A549 (cell line): ENCODE data around the gene SGIP1. TPM values are rescaled to one million over a fixed set of nuclear protein-coding genes. Genes with fewer than 3 reads are reported as not detected.

Source experiments
- ATAC-seq, 2 experiments: fragments of 200-7000 bp in 1 of 2; fragments of >200 bp in 1 of 2; cut with Nextera tagmentation in 1 of 2; cut with Tn5 transposase in 1 of 2; 3 replicates each; pipeline versions ENCODE4 v1.8.0 to v1.9.1; 2018 to 2020; ENCODE audit warnings: mild to moderate bottlenecking in 1 of 2, moderate library complexity in 1 of 2
- CTCF ChIA-PET: fragments of 300-600 bp; sonication (Branson Sonifier 250); formaldehyde crosslinking; extraction: SDS; loops from one replicate; lab custom pipeline; 2021; ENCODE audit warnings: antibody characterized with exemption, inconsistent platforms; lab: Yijun Ruan, JAX
- POLR2A ChIA-PET: fragments of 350-600 bp; formaldehyde crosslinking; extraction: SDS; loops from one replicate; lab custom pipeline; 2021; ENCODE audit warnings: antibody characterized with exemption, inconsistent platforms; lab: Yijun Ruan, JAX
- DNase-seq, 2 experiments: peaks; one replicate each; pipeline versions ENCODE4 v3.0.0 to v3.0.0-alpha.2; 2011 to 2016; ENCODE audit warnings: low read depth in 1 of 2, low spot score in 1 of 2
- FAIRE-seq: peaks from 2 replicates; lab custom pipeline; 2011; peaks lifted over from hg19 to GRCh38; lab: Jason Lieb, UNC
- H3K27ac ChIP-seq, 2 experiments: fragments of >200 bp; sonication (Bioruptor Twin); formaldehyde crosslinking; 3 replicates each; pipeline ENCODE4 v1.5.1; 2016 to 2017
- H3K4me1 ChIP-seq: fragments of >200 bp; sonication (Bioruptor Twin); formaldehyde crosslinking; 3 replicates; pipeline ENCODE4 v1.6.1; 2016
- H3K4me2 ChIP-seq: fragments of >200 bp; sonication (Bioruptor Twin); formaldehyde crosslinking; 3 replicates; pipeline ENCODE4 v1.6.1; 2016
- H3K4me3 ChIP-seq: fragments of >200 bp; sonication (Bioruptor Twin); formaldehyde crosslinking; 3 replicates; pipeline ENCODE4 v1.5.1; 2016
- H3K9me3 ChIP-seq: fragments of >200 bp; sonication (Bioruptor Twin); formaldehyde crosslinking; 3 replicates; pipeline ENCODE4 v1.6.1; 2016
- CEBPB ChIP-seq, 2 experiments: fragments of >200 bp in 1 of 2; sonication (Bioruptor Twin) in 1 of 2; formaldehyde crosslinking in 1 of 2; IDR thresholded peaks; 2 replicates each; pipeline ENCODE4 v1.6.1; 2012 to 2016
- CHD2 ChIP-seq: fragments of 150-350 bp; IDR thresholded peaks from 2 replicates; pipeline ENCODE4 v1.6.1; 2014; ENCODE audit warnings: low read length; ENCODE audit not compliant: partially characterized antibody
- E2F6 ChIP-seq: IDR thresholded peaks from 2 replicates; pipeline ENCODE4 v1.6.1; 2012; ENCODE audit warnings: low read depth, borderline replicate concordance
- EHF ChIP-seq: fragments of 250-450 bp; sonication (Bioruptor Pico); IDR thresholded peaks from 2 replicates; pipeline ENCODE4 v1.5.0; 2020; ENCODE audit warnings: mild to moderate bottlenecking
- EHMT2 ChIP-seq: fragments of 200-600 bp; sonication (generic); IDR thresholded peaks from 2 replicates; pipeline ENCODE4 v1.6.1; 2016; ENCODE audit warnings: antibody characterized with exemption, low read depth, mild to moderate bottlenecking, moderate library complexity
- ESRRA ChIP-seq: fragments of 150-350 bp; IDR thresholded peaks from 2 replicates; pipeline ENCODE4 v1.6.1; 2014; ENCODE audit warnings: mild to moderate bottlenecking, low read length, borderline replicate concordance
- FOSL2 ChIP-seq, 2 experiments: fragments of 450-650 bp in 1 of 2; fragments of >200 bp in 1 of 2; sonication (Bioruptor Twin) in 1 of 2; formaldehyde crosslinking; IDR thresholded peaks; 2 replicates each; pipeline versions ENCODE4 v1.5.0 to v1.6.1; 2016 to 2020; ENCODE audit warnings: mild to moderate bottlenecking in 1 of 2, moderate library complexity in 1 of 2
- HDAC2 ChIP-seq: fragments of 200-600 bp; sonication (generic); IDR thresholded peaks from 2 replicates; pipeline ENCODE4 v1.6.1; 2016
- HOXA7 ChIP-seq: fragments of 250-450 bp; sonication (Bioruptor Pico); IDR thresholded peaks from 2 replicates; pipeline ENCODE4 v1.5.0; 2020; ENCODE audit warnings: mild to moderate bottlenecking, moderate library complexity
- HOXB5 ChIP-seq: fragments of 250-450 bp; sonication (Bioruptor Pico); IDR thresholded peaks from 2 replicates; pipeline ENCODE4 v1.5.0; 2020; ENCODE audit warnings: mild to moderate bottlenecking, moderate library complexity
- JUNB ChIP-seq: fragments of >200 bp; sonication (Bioruptor Twin); formaldehyde crosslinking; IDR thresholded peaks from 2 replicates; pipeline ENCODE4 v1.6.1; 2016
- KDM1A ChIP-seq: fragments of 200-600 bp; sonication (generic); IDR thresholded peaks from 2 replicates; pipeline ENCODE4 v1.6.1; 2016; ENCODE audit warnings: low read depth, mild to moderate bottlenecking
- MAZ ChIP-seq: fragments of 150-350 bp; IDR thresholded peaks from 2 replicates; pipeline ENCODE4 v1.6.1; 2014; ENCODE audit warnings: antibody characterized with exemption, low read depth, low read length, borderline replicate concordance
- NFE2L2 ChIP-seq: fragments of 150-350 bp; conservative IDR thresholded peaks from 2 replicates; pipeline ENCODE4 v1.6.1; 2014; ENCODE audit warnings: low read length
- NPAS2 ChIP-seq: fragments of 250-450 bp; sonication (Bioruptor Pico); IDR thresholded peaks from 2 replicates; pipeline ENCODE4 v1.8.0; 2022; ENCODE audit warnings: mild to moderate bottlenecking, moderate library complexity, borderline replicate concordance
- NR3C1 ChIP-seq: fragments of >200 bp; sonication (Bioruptor Twin); formaldehyde crosslinking; IDR thresholded peaks from 3 replicates; pipeline ENCODE4 v1.6.1; 2017
- PHF8 ChIP-seq: fragments of 200-600 bp; sonication (generic); IDR thresholded peaks from 2 replicates; pipeline ENCODE4 v1.6.1; 2016; ENCODE audit warnings: low read depth, mild to moderate bottlenecking, antibody characterized with exemption, moderate library complexity, borderline replicate concordance
- RAD21 ChIP-seq, 2 experiments: fragments of >200 bp in 1 of 2; sonication (Bioruptor Twin) in 1 of 2; formaldehyde crosslinking in 1 of 2; IDR thresholded peaks in 1 of 2; conservative IDR thresholded peaks in 1 of 2; 2 replicates in 1 of 2; 3 replicates in 1 of 2; pipeline ENCODE4 v1.6.1; 2012 to 2018; ENCODE audit warnings: inconsistent platforms in 1 of 2
- RCOR1 ChIP-seq: fragments of 150-350 bp; IDR thresholded peaks from 2 replicates; pipeline ENCODE4 v1.6.1; 2014; ENCODE audit warnings: antibody characterized with exemption, low read length, low read depth
- TFCP2L1 ChIP-seq: fragments of 250-450 bp; sonication (Bioruptor Pico); IDR thresholded peaks from 2 replicates; pipeline ENCODE4 v1.5.0; 2021; ENCODE audit warnings: mild to moderate bottlenecking
- ZNF302 ChIP-seq: fragments of 250-450 bp; sonication (Bioruptor Pico); IDR thresholded peaks from 2 replicates; pipeline ENCODE4 v1.9.0; 2021; ENCODE audit warnings: inconsistent platforms, mild to moderate bottlenecking, moderate library complexity
- ZSCAN20 ChIP-seq: fragments of 250-450 bp; sonication (Bioruptor Pico); IDR thresholded peaks from 2 replicates; pipeline ENCODE4 v1.8.0; 2022; ENCODE audit warnings: mild to moderate bottlenecking, moderate library complexity
- WGBS: methylation state at CpG from one replicate; pipeline ENCODE4 v1.1.6; 2017; ENCODE audit errors: missing lambda C conversion rate; 5-methylcytosine and 5-hydroxymethylcytosine counted together
- polyA plus RNA-seq, 4 experiments: library from polyadenylated mRNA; depleted of rRNA in 3 of 4; stranded (reverse); fragments of >200 nt; fragmentation: RNase III in 1 of 4; extraction: RNeasy Plus Mini Kit Qiagen cat#74134 plus additional on column Dnase treatment in 1 of 4; gene quantifications; 2 replicates in 3 of 4; 3 replicates in 1 of 4; pipeline ENCODE4 v1.2.3, GENCODE V29; 2011 to 2017
- TF ChIP-seq, protein P1 (sequence below): fragments of 450-650 bp; IDR thresholded peaks from 2 replicates; pipeline ENCODE4 v1.6.1; 2014; ENCODE audit warnings: antibody characterized with exemption
- TF ChIP-seq, protein P2 (sequence below): fragments of >200 bp; sonication (Bioruptor Twin); formaldehyde crosslinking; IDR thresholded peaks from 2 replicates; pipeline ENCODE4 v1.6.1; 2016

SGIP1 gene
- polyA plus RNA-seq, 2 of the 4 experiments (the other 2 are of a cell fraction), result not detected

- WGBS, result 7% methylated on average over 1 of the region's 1 CpG
- ChIA-PET CTCF (interaction anchor here (1.3 kb wide), 1 partner anchor 8 kb away, joined by 3 read pairs; no protein-coding TSS in a partner anchor), POLR2A (no interaction called here)
- TF ChIP-seq HOXB5 (no peak), EHMT2 (no peak), RCOR1 (no peak), RAD21 (conservative IDR thresholded peaks at IDR 0.05 in 1 of 2, IDR thresholded peaks at IDR 0.05 in 1 of 2) (no peak), PHF8 (no peak), ZNF302 (CRISPR knock-in tag) (no peak), CHD2 (no peak), CEBPB (IDR thresholded peaks at IDR 0.05) (no peak), ESRRA (no peak), KDM1A (no peak)
- TF ChIP-seq, protein P1, sequence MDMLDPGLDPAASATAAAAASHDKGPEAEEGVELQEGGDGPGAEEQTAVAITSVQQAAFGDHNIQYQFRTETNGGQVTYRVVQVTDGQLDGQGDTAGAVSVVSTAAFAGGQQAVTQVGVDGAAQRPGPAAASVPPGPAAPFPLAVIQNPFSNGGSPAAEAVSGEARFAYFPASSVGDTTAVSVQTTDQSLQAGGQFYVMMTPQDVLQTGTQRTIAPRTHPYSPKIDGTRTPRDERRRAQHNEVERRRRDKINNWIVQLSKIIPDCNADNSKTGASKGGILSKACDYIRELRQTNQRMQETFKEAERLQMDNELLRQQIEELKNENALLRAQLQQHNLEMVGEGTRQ, result no peak
- TF ChIP-seq, all 56 proteins: peak for 0
- no peak overlapping the region for H3K4me3 ChIP-seq
- FAIRE-seq (no peak), DNase-seq (no peak), ATAC-seq (no peak)
- H3K4me2 ChIP-seq, result no peak overlapping the region
- no peak overlapping the region for H3K27ac ChIP-seq
- no peaks in the 10 kb centered on the region for H3K4me1 ChIP-seq
- H3K9me3 ChIP-seq, result 0 out of 3 replicates have a peak, but pooled peaks cover 4% of the 10 kb centered on the region
Measured at GRCh38 chr1:66758241-66758755, 224.3 kb downstream of the SGIP1 start.

GRCh38 chr1:66760506-66760905, 226.6 kb downstream of the SGIP1 start:
- ChIA-PET POLR2A (no interaction called here), CTCF (no interaction called here)
- Histone ChIP-seq H3K4me3 (no peak overlapping the region), H3K4me2 (no peak overlapping the region), H3K4me1 (no peaks in the 10 kb centered on the region), H3K9me3 (0 out of 3 replicates have a peak, but pooled peaks cover 4% of the 10 kb centered on the region), H3K27ac (no peak overlapping the region)
- ATAC-seq, result no peak
- no peak for TF ChIP-seq ZSCAN20
- TF ChIP-seq MAZ, result no peak
- no peak for TF ChIP-seq E2F6
- TF ChIP-seq CEBPB (IDR thresholded peaks at IDR 0.05), result no peak
- TF ChIP-seq HOXA7 (CRISPR knock-in tag), result no peak
- no peak for TF ChIP-seq JUNB
- TF ChIP-seq EHF (CRISPR knock-in tag), result no peak
- DNase-seq, result no peak
- WGBS, result 20% methylated on average over 1 of the region's 1 CpG
- no peak for FAIRE-seq

DNA sequence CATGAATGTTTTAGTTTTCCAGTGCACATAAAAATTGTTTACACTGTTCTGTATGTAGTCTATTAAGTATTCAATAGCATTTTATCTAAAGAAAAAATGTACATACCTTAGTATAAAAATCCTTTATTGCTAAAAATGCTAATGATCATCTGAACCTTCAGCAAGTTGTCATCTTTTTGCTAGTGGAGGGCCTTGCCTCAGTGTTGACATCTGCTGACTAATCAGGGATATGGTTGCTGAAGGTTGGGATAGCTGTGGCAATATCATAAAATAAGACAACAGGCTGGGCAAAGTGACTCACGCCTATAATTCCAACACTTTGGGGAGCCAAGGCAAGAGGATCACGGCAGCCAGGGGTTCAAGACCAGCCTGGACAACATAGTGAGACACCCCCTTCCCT, 227.3 kb downstream of the SGIP1 start:
- CTCF ChIA-PET, result no interaction called here
- Histone ChIP-seq H3K27ac (no peak overlapping the region), H3K4me2 (no peak overlapping the region)
- POLR2A ChIA-PET, result no interaction called here
- FAIRE-seq, result no peak
- no peak for TF ChIP-seq TFCP2L1 (CRISPR knock-in tag)
- TF ChIP-seq FOSL2 (IDR thresholded peaks at IDR 0.05), result no peak
- no peak for TF ChIP-seq FOSL2 (CRISPR knock-in tag; IDR thresholded peaks at IDR 0.05)
- no peak for TF ChIP-seq HDAC2
- TF ChIP-seq NPAS2 (CRISPR knock-in tag), result no peak
- TF ChIP-seq EHF (CRISPR knock-in tag), result no peak
- TF ChIP-seq, protein P2, sequence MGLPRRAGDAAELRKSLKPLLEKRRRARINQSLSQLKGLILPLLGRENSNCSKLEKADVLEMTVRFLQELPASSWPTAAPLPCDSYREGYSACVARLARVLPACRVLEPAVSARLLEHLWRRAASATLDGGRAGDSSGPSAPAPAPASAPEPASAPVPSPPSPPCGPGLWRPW, result no peak
- TF ChIP-seq RAD21 (conservative IDR thresholded peaks at IDR 0.05 in 1 of 2, IDR thresholded peaks at IDR 0.05 in 1 of 2), result no peak
- TF ChIP-seq NR3C1, result no peak
- no peak for TF ChIP-seq NFE2L2
- TF ChIP-seq, all 56 proteins: peak for 0
- 0 out of 3 replicates have a peak, but pooled peaks cover 4% of the 10 kb centered on the region for H3K9me3 ChIP-seq
- H3K4me1 ChIP-seq, result no peaks in the 10 kb centered on the region
- H3K4me3 ChIP-seq, result no peak overlapping the region
- ATAC-seq, result no peak
- no peak for DNase-seq
- 51% methylated on average over 2 of the region's 2 CpGs for WGBS
